ENCODE data around the gene SLC25A30.
"Not testable (repeated sequence)": the region's sequence is repeated elsewhere in the genome, so short reads cannot be mapped to it uniquely, and the experiment has no call there.

The SLC25A30 gene

GRCh38 chr13:45392811-45393210 is 25.4 kb downstream of the SLC25A30 start:
- TF ChIP-seq CTCF (IDR thresholded peaks at IDR 0.05; ENCODE audit: low read length, missing control alignments): no peak
- DNase-seq (ENCODE audit: low read depth): no peak
- H3K4me3 ChIP-seq (replicated peaks; ENCODE audit: low read depth, low read length): no peak overlapping the region

- no peak for DNase-seq (ENCODE audit: low read depth)
Observed at GRCh38 chr13:45391926-45392325, 26.2 kb downstream of the SLC25A30 start.

GRCh38 chr13:45391128-45391527 is 27.0 kb downstream of the SLC25A30 start:
- not testable (repeated sequence) for H3K4me3 ChIP-seq (replicated peaks; ENCODE audit: low read depth, low read length); DNase-seq (ENCODE audit: low read depth)

More at GRCh38 chr13:45391926-45392325, 26.2 kb downstream of the SLC25A30 start:
- H3K4me3 ChIP-seq (replicated peaks; ENCODE audit: low read depth, low read length): no peak overlapping the region
- TF ChIP-seq CTCF (IDR thresholded peaks at IDR 0.05; ENCODE audit: low read length, missing control alignments): no peak

- H3K4me3 ChIP-seq (replicated peaks; ENCODE audit: low read depth, low read length); DNase-seq (ENCODE audit: low read depth): not testable (repeated sequence)
Observed at GRCh38 chr13:45390348-45390747, 27.8 kb downstream of the SLC25A30 start.

DNA sequence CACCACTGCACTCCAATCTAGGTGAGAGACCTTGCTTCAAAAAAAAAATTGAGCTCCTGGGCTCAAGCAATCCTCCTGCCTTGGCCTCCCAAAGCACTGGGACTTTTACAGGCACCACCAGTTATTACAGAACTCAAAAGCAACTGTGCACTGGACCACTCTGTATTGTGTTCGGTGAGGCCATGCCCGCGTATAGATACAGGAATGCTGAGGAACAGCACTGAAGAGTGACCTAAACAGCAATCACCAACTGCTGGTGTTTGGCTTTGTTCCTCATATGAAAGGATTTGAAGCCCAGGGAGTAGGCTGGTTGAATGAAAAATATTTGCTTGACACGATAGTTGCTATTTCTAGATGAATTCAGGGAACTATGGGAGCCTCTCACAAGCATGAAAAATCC is 29.5 kb downstream of the SLC25A30 start:
- DNase-seq (ENCODE audit: low read depth): no peak
- no peak for TF ChIP-seq CTCF (IDR thresholded peaks at IDR 0.05; ENCODE audit: low read length, missing control alignments)
- no peak overlapping the region for H3K4me3 ChIP-seq (replicated peaks; ENCODE audit: low read depth, low read length)

GRCh38 chr13:45386892-45387575 is 31.1 kb downstream of the SLC25A30 start:
- DNase-seq (ENCODE audit: low read depth); H3K4me3 ChIP-seq (replicated peaks; ENCODE audit: low read depth, low read length): not testable (repeated sequence)

DNA sequence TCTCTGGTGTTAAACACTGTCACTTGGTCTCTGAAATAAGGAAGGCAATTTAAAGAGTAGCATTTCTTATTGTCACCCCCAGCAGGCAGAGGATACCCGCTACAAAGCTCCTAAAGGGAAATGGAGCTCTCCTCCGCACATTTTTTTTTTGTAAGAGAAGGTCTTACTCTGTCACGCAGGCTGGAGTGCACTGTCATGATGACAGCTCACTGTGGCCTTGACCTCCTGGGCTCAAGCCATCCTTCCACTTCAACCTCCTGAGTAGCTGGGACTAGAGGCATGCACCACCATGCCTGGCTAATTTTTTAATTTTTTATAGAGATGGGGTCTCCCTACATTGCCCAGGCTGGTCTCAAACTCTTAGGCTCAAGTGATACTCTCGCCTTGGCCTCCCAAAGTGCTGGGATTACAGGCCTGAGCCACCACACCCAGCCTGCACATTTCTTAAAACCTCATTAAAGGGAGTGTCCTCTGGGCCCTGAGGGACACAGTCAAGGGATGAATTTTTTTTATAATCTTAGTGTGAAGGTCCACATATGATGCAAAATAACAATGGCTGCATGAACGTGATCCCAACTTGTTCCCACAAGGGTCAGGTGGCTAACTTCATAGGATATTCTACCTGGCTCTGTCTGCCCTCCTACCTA is 32.1 kb downstream of the SLC25A30 start:
- TF ChIP-seq CTCF (IDR thresholded peaks at IDR 0.05; ENCODE audit: low read length, missing control alignments): no peak
- no peak overlapping the region for H3K4me3 ChIP-seq (replicated peaks; ENCODE audit: low read depth, low read length)

DNA sequence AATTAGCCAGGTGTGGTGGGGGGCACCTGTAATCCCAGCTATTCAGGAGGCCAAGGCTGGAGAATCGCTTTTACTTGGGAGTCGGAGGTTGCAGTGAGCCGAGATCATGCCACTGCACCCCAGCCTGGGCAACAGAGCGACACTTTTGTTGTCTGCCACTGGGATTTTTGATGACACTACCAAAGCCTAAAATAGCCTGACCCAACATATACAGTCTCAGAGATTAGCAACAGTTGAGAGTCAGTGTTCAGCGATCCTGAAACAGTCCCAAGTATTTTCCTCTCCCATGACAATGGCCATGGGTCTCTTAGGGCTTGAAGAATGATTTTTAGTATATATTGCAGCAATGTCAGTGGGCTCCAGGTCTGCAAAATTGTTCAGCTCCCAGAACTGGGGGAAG is 32.9 kb downstream of the SLC25A30 start:
- no peak for DNase-seq (ENCODE audit: low read depth)
- H3K4me3 ChIP-seq (replicated peaks; ENCODE audit: low read depth, low read length): no peak overlapping the region
- no peak for TF ChIP-seq CTCF (IDR thresholded peaks at IDR 0.05; ENCODE audit: low read length, missing control alignments)

More for the DNA sequence above, 32.1 kb downstream of the SLC25A30 start:
- no peak for DNase-seq (ENCODE audit: low read depth)
